Mucosa of descending colon (tissue), 3 donors: ENCODE data around the gene SBSN. TPM values are rescaled to one million over a fixed set of nuclear protein-coding genes. Genes with fewer than 3 reads are reported as not detected.

Source experiments
- ATAC-seq: fragments of 200-7000 bp; cut with Tn5 transposase; one replicate; pipeline ENCODE4 v1.9.1; 2020; ENCODE audit warnings: mild to moderate bottlenecking, moderate library complexity
- DNase-seq, 3 donors: peaks; one replicate each; pipeline ENCODE4 v3.0.0-alpha.2; 2020
- H3K36me3 ChIP-seq: fragments of 200-600 bp; one replicate; pipeline ENCODE4 v1.8.0; 2021; ENCODE audit warnings: low read depth, mild to moderate bottlenecking
- H3K4me1 ChIP-seq: fragments of 200-600 bp; one replicate; pipeline ENCODE4 v1.8.0; 2021; ENCODE audit warnings: low read depth, mild to moderate bottlenecking
- H3K4me3 ChIP-seq: fragments of 200-600 bp; one replicate; pipeline ENCODE4 v1.8.0; 2021; ENCODE audit warnings: mild to moderate bottlenecking
- H3K9me3 ChIP-seq: fragments of 200-600 bp; one replicate; pipeline ENCODE4 v1.8.0; 2021; ENCODE audit warnings: mild to moderate bottlenecking
- CTCF ChIP-seq: fragments of 200-600 bp; IDR thresholded peaks from one replicate; pipeline ENCODE4 v1.8.0; 2022; ENCODE audit warnings: antibody characterized with exemption, mild to moderate bottlenecking
- intact Hi-C, 2 donors: fragments of 100-400 bp; cut with DNase I in 1 of 2; cut with micrococcal nuclease in 1 of 2; formaldehyde crosslinking; loops; one replicate each; pipeline versions ENCODE4 v1.11.0 to v1.11.1; 2022; cut with DNase I, micrococcal nuclease
- total RNA-seq, 3 donors: library from RNA; stranded (reverse); fragmentation: NEBNext Ultra II Directional in 2 of 3; extraction: Animal tissue kit (Norgen Biotek cat#: 25700) in 2 of 3; gene quantifications; one replicate each; pipeline versions ENCODE4 v1.2.1 to v1.2.4, GENCODE V29; 2021 to 2023
- donor health status: DM: no; HTN: no; CAD: no; lungs with moderate emphysema.
- donor health status: DM: no; HTN: no; CAD: no.
- donor health status: DM: no; HTN: yes; CAD: no.

SBSN gene
- total RNA-seq, 3 donors from 2014 or later = not detected

GRCh38 chr19:35556846-35557538, 28.9 kb upstream of the SBSN start:
- Histone ChIP-seq H3K4me1 (peaks cover 5% of the 10 kb centered on the region), H3K4me3 (no peak overlapping the region), H3K36me3 (no peaks in the 10 kb centered on the region), H3K9me3 (no peaks in the 10 kb centered on the region)
- no peak for TF ChIP-seq CTCF
- no peak for ATAC-seq
- intact Hi-C loops = no loop called here
- DNase-seq = no peak

GRCh38 chr19:35556025-35556590, 28.0 kb upstream of the SBSN start:
- H3K36me3 ChIP-seq = no peaks in the 10 kb centered on the region
- intact Hi-C loops = no loop called here
- no peak overlapping the region for H3K4me3 ChIP-seq
- H3K4me1 ChIP-seq = peaks cover 5% of the 10 kb centered on the region
- TF ChIP-seq CTCF = no peak
- H3K9me3 ChIP-seq = no peaks in the 10 kb centered on the region
- DNase-seq (no peak), ATAC-seq (no peak)

DNA sequence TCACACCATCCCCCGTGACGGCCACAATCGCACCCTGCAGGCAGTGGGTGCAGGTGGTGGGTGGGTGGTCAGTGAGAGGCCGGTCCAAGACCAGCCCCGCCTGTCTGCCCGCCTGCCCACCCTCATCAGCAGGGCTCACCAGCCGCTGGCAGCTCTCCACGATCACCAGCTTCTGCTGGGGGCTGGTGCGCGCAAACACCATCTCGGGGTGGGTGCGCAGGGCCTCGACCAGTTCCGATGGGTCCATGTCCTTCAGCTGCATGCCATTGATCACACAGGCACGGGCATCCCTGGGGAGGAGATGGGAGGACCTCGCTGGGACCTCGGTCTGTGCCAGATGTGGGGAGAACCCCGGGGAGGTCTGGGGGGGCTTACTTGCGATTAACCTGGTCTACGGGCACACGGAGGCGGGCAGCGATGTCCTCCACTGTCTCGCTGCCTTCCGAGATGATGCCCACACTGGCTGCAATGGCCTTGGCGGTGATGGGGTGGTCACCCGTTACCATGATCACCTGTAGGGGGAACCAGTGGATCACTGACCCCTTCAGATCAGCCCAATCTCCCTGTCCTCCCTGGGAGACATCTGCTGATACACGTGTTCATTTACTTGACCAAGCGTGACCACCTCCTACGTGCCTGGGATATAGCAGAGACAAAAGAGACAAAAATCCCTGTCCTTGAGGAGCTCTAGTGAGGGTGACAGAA, 27.3 kb upstream of the SBSN start:
- TF ChIP-seq CTCF = no peak
- Histone ChIP-seq H3K9me3 (no peaks in the 10 kb centered on the region), H3K4me3 (no peak overlapping the region), H3K4me1 (peaks cover 5% of the 10 kb centered on the region), H3K36me3 (no peaks in the 10 kb centered on the region)
- peak in 1 of 3 donors; percentile 11 for DNase-seq
- intact Hi-C loops = no loop called here
- no peak for ATAC-seq

DNA sequence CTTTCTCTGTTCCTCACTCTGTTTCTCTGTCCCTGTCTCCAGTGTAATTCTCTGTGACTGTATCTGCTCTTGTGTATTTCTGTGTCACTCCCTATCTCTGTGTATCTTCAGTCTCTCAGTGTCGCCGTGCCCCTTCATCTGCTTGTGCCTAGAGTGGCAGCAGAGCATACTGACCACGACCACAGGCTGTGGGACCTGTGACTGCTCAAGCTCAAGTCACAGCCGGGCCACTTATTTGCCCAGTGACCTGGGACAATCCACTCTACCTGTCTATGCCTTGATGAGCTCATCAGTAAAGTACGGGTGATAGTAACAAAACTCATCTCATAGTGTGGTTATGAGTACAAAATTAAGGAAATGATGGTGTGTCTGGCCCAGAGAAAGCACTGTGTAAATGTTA, 26.0 kb upstream of the SBSN start:
- Histone ChIP-seq H3K9me3 (no peaks in the 10 kb centered on the region), H3K4me1 (peaks cover 5% of the 10 kb centered on the region), H3K36me3 (no peaks in the 10 kb centered on the region), H3K4me3 (no peak overlapping the region)
- intact Hi-C loops = no loop called here
- ATAC-seq (no peak), DNase-seq (peak in 1 of 3 donors; percentile 5)
- TF ChIP-seq CTCF = no peak

- no peaks in the 10 kb centered on the region for H3K9me3 ChIP-seq
- TF ChIP-seq CTCF = no peak
- ATAC-seq (no peak), DNase-seq (peak in 1 of 3 donors; percentile 10)
- intact Hi-C loops = no loop called here
- peaks cover 5% of the 10 kb centered on the region for H3K4me1 ChIP-seq
- H3K4me3 ChIP-seq = no peak overlapping the region
- no peaks in the 10 kb centered on the region for H3K36me3 ChIP-seq
Observed at GRCh38 chr19:35553385-35554000, 25.4 kb upstream of the SBSN start.
